ENCODE measurements around the gene AMZ1.
A peak's percentile ranks its signal among the peaks of the same experiment; 100 is the strongest.
"Not testable (repeated sequence)": the region's sequence is repeated elsewhere in the genome, so short reads cannot be mapped to it uniquely, and the experiment has no call there.

Gene AMZ1

DNA sequence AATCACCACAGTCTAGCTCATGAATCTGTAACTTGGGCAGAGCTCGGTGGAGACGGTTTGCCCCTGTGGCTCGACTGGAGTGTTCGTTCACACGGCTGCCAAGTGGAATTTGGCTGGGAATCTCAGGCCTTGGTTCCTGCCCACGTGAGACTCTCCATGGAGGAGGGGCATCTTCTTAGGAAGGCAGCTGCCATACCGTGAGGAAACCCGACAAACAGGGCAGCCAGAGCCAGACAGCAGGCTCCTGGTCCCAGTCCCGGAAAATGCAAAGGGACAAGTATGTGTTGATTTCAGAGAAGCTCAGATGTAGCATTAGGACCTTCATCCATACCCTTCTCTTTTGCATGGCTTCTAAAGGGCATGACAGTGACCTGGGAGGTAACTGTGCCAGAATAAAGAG, 26.6 kb downstream of the AMZ1 start:
- DNase-seq, result no peak

DNA sequence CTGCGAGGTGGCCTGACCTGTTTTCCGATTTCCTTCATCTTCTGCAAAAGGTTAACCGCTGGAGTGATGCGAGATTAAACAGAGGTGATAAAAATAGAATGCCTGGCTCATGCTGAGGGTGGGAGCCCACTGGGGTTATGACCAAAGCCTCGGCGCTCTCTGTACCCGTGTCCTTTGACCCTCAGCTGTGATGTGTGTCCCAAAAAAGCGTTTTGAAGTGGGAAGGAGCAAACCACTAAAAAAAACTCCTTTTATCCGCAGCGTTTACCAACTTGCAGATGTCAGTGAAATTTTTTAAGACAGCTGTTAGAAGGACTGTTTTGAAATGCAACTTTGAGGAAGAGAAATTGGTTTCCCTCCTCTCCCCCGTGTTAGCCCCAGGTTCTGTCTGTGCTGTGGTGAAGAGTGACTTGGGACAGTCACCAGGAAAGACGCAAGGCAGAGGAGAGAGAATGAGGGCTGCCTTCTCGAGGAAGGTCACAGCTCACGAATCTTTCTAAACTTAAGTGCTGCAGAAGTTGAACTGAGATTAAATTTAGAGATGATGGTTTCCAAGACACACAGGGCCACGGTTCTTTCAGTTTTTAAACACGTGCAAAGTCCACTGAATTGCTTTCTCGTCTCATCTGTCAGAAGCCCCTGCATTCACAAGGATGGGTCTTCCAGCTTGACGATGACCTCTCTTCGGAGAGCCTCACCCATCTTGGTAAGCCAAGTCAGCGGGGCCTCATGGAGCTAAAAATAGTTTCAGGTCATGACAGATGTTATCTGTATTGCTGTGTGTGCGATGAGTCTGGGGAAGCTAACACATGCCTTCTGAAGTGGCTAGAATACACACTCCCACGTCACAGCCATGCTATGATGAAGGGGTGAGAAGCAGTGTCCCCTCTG, 27.6 kb downstream of the AMZ1 start:
- peak; percentile 34 for DNase-seq

DNA sequence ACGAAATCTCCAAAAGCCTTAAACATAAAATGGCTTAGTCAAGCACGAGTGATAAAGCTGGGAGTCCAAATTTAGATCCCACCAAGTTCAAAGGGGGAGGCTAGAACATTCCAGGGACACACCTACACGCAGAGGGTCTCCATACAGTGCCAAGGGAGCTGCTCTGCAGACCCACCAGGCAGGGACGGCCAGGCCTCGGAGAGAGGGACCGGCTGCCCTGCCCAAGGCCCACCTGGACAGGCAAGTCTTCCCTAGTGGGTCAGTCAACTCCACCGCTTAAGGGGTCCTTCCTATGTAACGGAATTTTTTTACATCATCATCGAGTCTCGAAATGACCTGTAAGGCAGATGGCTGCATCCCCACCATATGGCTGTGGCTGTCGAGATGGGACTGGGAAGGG, 28.5 kb downstream of the AMZ1 start:
- no peak for DNase-seq

DNA sequence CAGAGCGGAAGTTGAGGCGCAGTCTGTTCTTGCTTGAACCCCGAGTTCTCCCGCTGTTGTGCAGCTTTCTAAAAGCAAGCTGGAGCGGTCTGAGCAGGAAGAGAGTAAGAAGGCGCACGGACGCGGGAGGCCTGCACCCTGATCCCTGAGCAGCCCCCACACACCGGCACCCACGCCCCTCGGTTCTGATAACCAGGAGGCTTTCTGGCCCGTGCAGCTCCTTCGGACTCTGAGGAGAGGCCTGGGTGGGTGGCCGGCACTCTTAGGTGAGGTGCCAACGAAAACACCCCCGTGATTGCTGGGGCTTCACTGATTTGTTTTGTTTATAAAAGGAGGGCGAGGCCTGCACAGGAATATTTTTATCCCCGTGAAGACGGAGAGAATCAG, 28.9 kb downstream of the AMZ1 start:
- DNase-seq, result no peak

DNA sequence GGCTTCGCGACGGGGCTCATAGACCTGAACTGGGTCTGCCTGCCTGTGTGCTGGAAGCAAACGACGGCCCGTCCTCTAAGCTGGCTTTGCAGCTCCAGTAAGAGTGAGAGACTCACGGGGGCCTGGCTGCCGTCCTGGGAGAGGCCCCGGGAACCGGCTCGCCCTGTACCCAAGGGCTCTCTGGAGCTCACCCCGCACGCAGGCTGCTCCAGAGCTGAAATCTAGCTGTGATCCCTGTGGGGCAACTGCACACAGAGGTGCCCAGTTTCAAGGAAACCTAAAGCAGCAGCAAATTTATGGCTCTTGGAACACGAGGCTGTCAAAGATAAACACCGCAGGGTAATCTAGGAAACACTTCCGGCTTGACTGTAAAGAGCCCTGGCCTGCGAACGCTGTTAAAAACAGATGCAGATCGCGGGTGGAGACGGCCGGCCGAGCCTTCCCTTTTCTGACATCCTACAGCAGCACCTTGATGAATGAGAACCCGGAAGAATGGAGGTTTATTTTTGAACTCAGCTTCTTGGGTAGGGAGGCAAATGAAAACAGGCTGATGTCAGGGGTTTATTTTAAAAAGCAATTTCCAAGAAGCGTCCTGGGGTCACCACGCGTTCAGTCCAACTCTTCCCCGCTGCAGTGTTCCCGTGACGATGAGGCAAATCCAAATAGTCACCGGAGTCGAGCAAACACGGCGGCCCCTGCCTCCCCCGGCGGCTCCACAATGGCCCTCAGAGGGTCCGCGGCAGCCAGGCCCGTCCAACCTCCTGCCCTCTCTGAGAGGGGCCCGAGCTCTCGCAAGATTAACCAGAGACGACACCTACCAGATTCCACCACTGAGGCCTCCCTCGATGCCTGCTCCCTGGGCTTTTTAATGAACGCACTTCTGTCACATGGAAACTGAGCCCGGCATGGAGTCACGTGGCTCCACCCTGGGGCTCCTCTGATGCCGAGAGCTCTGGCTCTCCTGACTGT, 29.6 kb downstream of the AMZ1 start:
- DNase-seq, result no peak

DNA sequence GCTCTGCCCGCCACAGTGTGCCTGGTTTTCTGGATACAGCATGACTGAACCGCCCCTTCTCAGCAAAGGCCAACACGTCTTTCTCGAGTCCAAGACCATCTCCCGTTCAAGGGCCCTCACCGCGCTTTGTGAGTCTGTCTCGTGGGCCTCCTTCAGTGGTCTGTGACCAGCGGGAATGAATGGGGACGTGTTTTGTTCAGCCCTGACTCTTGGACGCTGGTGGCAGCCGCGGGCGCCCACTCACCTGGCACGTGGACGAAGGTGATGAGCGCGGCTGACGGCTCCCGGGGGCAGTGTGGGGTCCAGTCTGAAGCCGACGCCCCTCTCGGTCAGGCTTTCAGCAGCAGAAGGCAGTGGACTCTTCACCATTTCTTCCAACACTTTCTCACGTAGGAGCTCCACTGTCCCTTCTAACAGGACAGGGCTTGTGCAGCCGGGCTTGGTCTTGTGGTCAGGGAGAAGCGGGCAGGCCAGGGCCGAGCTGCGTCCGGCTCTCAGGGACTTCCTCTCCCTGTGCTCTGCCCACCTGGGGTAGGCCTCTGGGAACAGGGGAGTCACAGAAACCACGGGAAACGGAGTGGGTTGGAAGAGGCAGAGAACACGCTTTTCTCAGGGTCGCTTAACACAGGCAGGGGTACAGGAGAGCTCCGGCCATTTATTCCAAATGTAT, 30.4 kb downstream of the AMZ1 start:
- DNase-seq, result no peak

DNA sequence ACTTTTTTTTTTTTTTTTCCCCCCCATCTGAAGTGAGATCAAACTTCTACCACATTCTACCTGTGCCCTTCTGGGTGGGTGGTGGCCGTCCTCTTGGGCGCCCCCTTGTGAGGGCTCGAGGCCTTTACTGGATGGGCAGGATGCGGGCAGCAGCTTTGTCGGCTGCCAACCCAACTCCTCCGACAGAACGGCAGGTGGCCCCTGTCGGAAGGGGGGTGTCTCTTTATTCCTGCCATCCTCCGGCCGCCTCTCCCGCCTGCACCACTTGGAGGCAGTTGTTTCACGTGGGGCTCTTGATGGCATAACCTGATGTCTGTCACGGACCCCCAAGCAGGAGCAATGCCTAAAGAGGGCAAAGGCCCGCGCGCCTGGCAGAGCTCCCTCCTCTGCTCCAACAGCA, 31.0 kb downstream of the AMZ1 start:
- peak; percentile 48 for DNase-seq

DNA sequence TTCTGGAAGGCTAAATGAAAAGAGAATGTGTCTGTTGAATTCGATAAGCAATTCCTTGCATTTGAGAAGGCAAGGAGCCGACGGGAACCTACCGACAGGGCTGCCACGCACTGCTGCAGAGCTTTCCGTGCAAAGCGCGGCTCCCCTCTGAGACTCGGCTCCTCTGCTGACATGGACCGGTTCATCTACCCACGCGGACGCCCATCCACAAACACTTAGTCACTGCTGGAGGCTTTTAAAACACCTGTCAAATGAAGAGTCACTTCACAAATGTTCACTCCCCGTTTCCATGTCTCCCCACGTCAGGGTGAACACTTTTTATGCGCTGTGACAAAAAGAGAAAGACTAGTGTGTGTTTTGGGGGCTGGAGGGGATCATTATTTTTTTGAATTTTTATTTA, 32.0 kb downstream of the AMZ1 start:
- no peak for DNase-seq

DNA sequence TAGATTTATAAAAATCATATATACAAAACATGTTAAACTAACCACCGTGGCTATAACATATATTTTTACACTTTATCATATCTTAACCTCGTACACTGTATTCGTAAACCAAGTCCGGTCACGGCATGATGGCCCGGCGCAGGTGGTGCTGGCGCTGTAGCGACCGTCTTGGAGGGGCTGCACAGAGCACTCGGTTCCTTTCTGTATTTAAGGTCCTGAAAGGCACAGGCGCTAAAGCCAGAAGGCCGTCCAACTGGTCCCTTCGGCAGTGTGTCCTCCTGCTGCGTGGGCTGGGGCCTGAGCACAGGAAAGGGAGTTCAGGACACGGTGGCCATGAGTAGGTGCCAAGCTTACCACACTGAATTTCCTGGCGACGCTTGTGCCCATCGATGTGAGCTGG, 33.8 kb downstream of the AMZ1 start:
- DNase-seq, result no peak

DNA sequence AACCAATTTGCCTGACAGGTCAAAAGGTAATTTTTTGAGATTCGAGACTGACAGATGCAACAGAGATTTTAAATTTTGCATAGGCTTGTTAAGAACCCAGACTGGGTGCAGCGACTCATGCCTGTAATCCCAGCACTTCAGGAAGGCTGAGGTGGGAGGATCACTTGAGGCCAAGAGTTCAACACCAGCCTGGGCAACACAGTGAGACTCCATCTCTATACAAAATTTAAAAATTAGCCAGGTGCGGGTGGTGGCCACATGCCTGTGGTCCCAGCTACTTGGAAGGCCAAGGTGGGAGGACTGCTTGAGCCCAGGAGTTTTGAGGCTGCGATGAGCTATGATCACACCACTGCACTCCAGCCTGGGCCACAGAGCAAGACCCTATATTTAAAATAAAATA, 34.6 kb downstream of the AMZ1 start:
- no peak for DNase-seq

DNA sequence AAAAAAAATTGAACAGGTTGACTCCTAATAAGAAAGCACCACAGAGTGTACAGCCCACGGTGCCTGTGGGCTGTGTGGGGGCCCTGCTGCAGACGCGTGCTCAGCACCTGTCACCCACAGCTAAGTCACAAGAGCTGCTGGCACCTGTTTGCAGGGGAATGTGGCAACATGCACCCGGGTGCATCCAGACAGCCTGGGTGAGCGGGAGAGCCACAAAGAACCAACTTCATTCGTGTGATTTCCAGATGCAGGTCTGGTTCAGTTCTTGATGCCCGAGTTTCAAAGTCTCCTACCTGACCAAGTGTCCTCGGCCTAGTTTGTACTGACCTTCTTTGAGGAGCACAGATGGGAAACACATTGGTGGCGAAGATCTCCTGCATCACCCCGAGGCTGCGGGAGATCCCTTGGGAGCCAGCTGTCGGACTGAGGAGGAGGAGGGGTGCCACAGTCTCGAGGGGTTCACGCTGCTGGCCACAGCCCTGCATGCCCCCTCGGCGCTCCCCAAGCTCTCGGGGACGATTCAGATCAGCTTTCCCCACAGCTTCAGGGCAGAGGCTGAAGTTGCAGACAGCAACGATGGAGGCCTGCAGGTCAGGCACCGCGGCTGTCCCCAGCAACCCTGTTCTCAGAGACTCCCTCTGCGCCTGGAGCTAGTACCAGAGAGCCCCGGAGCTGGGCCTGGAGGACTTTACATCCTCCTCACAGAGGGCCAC, 35.3 kb downstream of the AMZ1 start:
- DNase-seq, result no peak

DNA sequence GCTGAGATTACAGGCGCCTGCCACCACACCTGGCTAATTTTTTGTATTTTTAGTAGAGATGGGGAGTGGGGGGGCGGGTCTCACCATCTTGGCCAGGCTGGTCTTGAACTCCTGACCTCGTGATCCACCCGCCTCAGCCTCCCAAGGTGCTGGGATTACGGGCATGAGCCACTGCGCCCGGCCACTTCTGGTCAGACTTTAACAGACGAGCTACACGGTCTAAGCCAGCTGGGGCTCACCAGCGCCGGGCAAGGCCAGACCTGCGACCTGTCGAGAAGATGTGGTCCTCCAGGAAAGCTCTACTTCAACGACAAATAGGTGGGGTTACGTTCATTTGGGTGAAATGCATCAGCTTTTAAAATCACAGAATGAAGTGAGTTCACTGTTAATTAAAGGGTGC, 36.0 kb downstream of the AMZ1 start:
- not testable (repeated sequence) for DNase-seq

DNA sequence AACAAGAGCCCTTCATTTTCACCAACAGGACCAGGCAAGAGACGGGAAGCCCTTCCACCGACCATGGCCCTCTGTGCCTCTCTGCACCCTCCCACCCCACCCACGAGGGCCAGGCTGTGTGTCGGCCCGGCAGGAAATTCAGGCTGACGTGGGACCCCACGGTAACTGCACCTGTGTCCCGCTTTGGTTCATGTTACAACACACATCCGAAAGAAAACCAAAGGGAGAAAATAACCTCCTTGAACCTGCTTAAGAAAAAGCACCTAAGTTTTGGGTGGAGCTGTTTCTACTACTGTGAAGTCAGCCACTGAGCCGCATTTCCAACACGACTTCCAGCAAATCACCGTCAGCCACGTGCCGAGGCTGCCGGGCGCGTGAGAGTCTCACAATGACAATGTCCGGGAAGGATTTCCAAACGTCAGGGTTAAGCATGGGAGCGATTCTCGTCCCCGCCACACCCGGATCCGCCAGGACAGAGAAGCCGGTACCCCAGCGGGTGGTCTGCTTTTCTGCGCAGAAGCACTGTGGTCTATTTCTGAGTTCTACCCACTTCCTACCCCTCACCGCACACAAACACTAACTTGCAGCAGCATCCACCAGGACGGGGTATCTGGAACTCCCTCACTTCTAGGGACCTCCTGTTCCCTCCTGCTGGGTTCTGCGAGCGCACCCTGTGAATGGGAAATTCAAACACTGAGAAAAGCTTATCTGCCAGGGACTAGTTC, 36.6 kb downstream of the AMZ1 start:
- no peak for DNase-seq

DNA sequence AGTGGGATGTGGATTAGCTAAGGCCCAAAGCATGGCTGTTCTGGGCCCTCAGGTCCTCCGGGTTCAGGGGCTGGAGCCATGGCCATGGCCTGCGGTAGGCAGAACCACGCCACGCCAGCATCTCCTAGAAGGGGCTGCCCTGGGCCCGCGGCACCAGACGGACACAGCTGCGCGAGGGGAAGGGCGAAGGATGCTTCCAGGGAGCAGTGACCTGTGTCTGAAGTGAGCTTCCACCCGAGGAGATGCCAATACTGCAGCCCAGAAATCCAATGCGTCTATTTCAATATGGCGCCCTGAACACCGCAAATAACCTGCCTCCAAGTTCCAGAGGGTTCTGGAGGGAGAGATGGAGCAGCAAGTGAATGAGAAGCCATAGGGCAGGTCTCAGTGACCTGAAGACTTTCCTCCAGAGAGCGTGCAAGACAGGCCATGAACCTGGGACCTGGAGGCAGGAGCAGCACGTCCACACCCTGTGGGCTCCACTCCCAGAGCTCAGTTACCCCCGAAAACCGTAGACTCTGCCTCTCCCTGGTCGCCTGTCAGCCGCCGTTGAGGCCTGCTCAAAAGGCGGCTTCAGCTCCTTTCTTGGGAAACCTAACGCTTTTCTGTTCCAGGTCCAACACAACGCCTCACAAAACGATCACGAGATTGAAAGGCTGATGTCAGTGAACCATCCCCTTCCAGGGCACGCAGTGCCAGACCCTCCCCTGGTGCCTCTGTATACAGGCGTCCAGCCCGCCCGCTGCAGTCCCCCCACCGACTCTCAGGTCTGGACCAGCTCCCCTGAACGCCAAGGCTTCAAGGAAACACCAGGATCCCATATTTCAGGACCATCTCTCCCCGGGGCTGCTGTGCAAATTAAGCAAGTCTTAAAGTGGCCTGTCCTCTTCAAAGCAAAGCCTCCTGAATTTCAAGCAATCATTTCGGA, 37.4 kb downstream of the AMZ1 start:
- no peak for DNase-seq

DNA sequence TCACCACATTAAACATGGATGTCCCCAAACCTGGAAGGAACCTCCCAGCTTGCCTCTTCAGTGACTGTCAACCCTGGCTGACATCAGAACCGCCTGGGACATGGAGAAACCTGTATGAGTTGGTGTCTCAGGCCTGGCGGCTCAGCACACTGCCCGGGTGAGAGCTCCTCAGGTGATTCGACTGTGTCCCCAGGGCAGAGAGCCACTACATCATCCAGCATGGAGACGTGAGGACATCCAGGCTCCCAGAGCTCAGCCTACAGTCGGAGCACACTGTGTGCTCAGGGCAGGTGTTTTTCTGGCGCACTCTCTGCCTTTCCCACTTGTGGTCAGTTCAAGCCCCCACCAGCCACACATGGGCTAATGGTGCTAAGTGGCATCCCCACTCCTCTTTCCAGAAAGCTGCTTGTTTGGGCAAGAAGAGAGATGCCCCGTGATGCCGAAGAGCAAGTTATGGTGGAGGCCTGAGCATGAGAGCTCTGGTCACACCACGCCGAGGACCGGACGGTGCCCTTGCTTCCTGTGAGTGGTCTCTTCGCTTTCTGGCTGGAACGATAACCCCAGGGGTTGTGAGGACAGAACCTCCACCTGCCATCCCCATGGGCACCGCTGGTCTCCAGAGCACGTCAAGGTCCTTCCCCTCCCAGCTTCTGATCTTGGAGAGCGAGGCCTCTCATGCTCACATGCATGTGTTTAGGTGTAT, 38.5 kb downstream of the AMZ1 start:
- no peak for DNase-seq

DNA sequence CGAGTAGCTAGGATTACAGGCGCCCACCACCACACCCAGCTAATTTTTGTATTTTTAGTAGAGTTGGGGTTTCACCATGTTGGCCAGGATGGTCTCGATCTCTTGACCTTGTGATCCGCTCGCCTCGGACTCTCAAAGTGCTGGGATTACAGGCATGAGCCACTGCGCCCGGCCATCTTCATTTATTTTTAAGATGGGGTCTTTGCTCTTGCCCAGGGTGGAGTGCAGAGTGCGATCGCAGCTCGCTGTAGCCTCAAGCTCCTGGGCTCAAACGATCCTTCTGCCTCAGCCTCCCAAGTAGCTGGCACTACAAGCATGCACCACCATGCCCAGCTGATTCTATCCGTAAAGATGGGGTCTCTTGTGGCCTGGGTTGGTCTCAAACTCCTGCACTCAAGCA, 39.2 kb downstream of the AMZ1 start:
- not testable (repeated sequence) for DNase-seq

DNA sequence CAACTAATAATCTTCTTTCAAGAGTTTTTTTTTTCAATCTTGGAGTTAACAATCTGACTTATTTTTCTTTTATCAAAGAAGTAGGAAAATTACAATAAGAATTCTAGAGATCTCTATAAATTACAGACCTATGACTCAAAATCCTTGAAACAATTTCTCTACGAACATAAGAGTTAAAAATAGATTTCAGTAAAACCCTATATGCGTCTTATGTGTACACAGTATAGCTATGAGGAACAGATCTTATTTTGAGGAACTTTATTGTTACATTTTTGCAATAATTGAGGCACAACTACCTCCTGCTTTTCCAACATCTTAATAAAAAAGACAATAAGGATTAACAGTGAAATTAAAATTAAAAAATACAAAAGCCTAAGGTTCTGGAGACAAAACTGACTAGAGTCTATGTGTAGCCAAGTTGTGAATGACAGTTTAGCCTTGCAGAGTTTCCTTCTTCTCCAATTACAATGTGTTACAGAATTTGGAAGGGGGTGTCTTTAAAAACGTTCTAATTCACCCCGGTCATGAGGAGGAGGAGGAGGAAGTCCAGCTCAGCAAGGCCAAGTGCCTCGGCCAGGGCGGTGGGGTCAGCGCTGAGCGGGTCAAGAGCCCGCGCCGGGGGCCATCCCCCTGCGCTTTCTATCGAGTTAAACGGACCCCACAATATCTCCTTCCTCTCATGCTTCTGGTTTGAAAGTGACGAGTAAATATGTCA, 40.5 kb downstream of the AMZ1 start:
- DNase-seq, result no peak

DNA sequence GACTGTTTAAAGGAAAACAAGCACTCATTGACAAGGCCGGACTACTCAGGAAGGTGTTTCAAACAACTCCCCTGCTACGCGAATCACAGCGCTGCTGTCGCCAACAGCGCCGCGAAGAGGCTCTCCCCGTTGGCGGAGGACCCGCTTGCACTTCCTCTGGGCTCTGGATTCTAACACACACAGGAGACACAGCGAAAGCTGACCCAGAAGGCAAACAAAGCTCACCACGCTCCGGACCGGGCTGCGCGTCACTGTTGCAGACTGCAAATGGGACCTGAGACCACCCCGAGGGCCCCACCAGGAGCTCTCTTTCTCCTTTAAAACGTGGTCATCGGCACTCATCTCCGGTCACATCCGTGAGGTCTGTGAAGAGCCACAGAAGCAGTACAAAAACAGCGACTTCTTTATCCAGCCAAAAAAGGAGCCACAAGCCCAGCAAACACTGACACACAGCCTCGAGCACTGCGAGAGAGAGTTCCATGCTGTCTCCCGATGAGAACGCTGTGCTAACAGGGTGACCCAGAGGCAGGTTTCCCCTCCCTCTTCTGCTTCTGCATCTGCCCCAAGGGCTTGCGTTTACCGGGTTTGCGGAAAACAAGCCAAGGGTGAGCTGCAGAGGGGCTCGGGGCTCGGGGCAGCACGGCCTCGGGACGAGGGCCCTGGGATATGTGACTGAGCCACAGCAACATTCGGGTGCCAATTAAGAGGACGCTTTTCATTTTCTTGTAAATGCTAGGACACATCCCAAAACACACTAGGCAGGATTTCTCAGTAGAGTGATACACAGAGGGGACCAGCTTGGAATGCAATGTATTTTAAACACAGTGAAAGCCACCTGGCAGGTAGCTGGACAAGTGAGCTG, 41.3 kb downstream of the AMZ1 start:
- DNase-seq, result no peak
